H1 (cell line): ENCODE measurements around the gene SNRK. TPM values are rescaled to one million over a fixed set of nuclear protein-coding genes. Genes with fewer than 3 reads are reported as not detected.

Experiments used
- GTF2F1 ChIP-seq: IDR thresholded peaks from 2 replicates; pipeline ENCODE4 v1.6.1; 2012; ENCODE audit warnings: low read depth, low read length, improper control_type of control experiment, borderline replicate concordance
- RXRA ChIP-seq: IDR thresholded peaks from 2 replicates; pipeline ENCODE4 v1.6.1; 2011; ENCODE audit warnings: low read depth, mild to moderate bottlenecking, low read length, moderate library complexity; ENCODE audit not compliant: insufficient read depth
- SIRT6 ChIP-seq: IDR thresholded peaks from one replicate; pipeline ENCODE4 v1.7.1; 2012; ENCODE audit warnings: low read length, inconsistent platforms
- polyA plus RNA-seq, 7 experiments: library from polyadenylated mRNA; depleted of rRNA in 3 of 7; stranded (reverse) in 5 of 7; unstranded in 2 of 7; fragments of >200 nt in 5 of 7; fragments of 200-250 nt in 2 of 7; gene quantifications; 1 replicate in 5 of 7; 2 replicates in 1 of 7; 4 replicates in 1 of 7; pipeline versions ENCODE4 v1.2.1 to v1.2.3, GENCODE V29; 2011 to 2013; ENCODE audit warnings: missing spikeins in 2 of 7, mixed read lengths in 2 of 7
- total RNA-seq: library from RNA; stranded (reverse); fragmentation: NEBNext Ultra II Directional; extraction: Animal tissue kit (Norgen Biotek cat#: 25700); gene quantifications from 2 replicates; pipeline ENCODE4 v1.2.1, GENCODE V29; 2021
- TF ChIP-seq, protein P1 (sequence below): IDR thresholded peaks from 2 replicates; pipeline ENCODE4 v1.6.1; 2012; ENCODE audit warnings: inconsistent platforms

SNRK gene
- total and polyA plus RNA-seq, 2 of the 8 experiments (the other 6 are each of a cell fraction or from before 2014, with no cell fraction given), result 4.4 to 11.7 TPM

DNA sequence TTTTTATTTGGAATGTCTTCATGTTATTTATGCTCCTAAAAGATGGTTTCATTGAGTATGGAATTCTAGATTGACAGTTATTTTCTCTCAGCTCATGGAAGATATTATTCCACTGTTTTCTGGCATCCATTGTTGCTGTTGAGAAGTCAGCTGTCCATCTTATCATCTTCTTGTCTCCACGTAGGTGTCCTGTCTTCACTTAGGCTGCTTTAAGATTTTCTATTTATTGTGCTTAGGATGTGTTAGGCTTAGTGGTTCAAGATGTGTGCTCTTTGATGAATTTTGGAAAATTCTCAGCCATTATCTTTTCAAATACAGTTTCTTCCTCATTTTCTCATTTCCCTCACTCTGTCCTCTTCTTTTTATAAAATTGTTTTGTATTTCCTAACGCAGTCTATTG, 52.0 kb downstream of the SNRK start (continued):
- no peak for TF ChIP-seq GTF2F1
- TF ChIP-seq, protein P1, sequence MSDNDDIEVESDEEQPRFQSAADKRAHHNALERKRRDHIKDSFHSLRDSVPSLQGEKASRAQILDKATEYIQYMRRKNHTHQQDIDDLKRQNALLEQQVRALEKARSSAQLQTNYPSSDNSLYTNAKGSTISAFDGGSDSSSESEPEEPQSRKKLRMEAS, result no peak
- TF ChIP-seq RXRA, result no peak
- no peak for TF ChIP-seq SIRT6
- TF ChIP-seq, all 59 proteins: peak for 0
